Activated CD8-positive, alpha-beta memory T cell treated with anti-CD3 and anti-CD28 coated beads, Interleukin-2, amount 50 U/mL, for 24 hours (primary cell): ENCODE results near the gene BAHD1.

Source experiments
- DNase-seq: peaks from one replicate; pipeline ENCODE4 v3.0.0-alpha.2; 2020; ENCODE audit errors: extremely low read depth

The BAHD1 gene

DNA sequence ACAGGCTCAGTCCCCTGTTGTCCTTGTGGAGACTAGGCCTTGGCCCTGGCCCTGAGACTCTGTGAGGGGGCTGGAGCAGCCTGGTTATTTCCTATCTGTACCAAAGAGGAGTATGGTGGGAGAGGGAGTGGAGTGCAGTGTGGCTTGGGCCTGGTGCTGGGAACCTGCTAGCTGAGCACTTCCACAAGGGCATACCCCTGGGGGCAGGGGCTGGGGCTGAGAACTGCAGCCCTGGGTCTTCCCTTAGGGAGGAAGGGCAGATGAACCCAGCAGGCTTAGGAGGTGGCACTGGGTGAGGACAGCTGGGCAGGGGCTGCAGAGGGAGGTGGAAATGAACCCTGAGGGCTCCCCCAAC lies 26.5 kb downstream of the BAHD1 start:
- DNase-seq: no peak

DNA sequence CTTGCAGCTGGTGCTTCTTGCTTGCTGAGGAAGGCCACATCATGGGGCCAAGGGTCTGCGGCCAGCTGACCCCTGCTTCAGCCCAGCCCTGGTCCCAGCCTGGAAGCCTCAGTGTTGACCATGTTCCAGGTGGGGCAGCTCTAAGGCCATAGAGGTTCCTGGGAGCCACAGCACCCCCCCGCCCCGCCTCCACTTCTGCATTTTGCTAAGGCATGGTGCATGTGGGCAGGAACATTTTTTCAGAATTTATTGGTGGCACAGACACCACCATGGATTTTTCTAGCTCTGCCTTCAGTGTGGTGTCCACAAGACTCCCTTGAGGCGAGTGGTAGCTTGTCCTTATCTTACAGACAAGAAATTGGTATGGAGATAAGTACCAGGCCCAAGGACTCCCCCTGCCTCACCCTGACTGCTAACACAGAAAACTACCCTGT lies 28.2 kb downstream of the BAHD1 start:
- DNase-seq: no peak

DNA sequence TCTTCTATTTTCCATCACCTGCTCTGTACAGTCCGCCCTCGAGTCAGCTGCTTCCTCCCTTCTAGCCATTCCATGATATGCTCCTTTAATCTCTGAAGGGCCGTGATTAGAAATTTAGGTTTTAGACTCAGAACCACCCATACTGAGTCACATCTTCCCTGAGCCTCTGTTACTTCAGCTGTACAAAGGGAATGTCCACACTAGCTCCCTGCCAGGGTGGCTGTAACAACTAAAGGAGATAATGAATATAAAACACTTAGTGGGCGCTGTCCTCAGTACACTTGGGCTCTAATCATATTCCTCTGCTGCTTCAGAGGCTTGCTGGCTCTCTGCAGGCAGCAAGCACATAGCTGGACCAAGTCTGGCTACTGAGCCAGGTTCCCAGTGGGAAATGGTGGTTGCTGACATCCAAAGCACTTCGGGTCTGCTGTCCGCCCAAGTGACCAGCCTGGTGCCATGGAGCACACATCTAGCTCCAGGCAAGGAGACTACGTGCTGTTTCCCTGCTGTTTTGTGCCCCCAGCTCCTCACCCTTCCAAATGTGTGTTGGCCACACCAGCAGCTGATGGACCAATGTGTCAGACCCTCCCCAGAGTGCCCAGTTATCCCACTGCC lies 29.1 kb downstream of the BAHD1 start:
- DNase-seq: no peak

DNA sequence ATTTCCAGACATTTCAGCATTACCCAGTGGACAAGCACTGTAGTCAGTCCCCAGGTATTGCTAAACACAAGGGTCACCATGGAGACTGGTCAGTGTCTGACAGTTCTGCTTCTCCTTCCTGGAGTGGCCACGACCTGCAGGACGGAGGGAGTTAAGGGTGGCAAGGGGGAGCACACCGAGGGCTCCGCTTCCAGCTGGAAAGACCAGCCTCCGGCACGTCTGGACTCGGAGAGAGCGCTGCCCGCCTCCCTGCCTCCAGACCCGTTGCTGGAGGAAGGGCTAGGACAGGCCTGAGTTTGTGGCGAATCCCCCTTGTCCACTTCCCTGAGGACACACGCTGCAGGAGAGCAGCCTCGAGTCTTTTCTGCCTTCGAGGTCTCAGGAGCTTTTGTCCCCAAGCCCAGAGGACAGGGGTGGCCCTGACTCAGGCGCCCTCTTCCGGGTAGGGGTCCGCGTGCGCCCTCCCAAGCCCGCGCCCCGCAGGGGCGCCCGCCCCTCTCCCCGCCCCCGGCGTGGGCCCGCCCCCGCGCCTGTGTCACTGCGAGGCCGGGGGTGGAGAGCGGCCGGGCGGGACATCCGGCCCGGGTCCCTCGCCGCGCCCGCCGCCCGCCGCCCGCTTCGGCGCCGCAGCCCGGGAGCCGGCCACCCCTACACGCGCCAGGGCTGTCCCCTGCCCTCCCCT lies 29.8 kb downstream of the BAHD1 start, which contains the start of gene CHST14:
Gene CHST14 (plus strand): TSS at position 562 of the 682 bp plus-strand sequence. CDS start 230 bp downstream, outside the sequence.
- DNase-seq: no peak

DNA sequence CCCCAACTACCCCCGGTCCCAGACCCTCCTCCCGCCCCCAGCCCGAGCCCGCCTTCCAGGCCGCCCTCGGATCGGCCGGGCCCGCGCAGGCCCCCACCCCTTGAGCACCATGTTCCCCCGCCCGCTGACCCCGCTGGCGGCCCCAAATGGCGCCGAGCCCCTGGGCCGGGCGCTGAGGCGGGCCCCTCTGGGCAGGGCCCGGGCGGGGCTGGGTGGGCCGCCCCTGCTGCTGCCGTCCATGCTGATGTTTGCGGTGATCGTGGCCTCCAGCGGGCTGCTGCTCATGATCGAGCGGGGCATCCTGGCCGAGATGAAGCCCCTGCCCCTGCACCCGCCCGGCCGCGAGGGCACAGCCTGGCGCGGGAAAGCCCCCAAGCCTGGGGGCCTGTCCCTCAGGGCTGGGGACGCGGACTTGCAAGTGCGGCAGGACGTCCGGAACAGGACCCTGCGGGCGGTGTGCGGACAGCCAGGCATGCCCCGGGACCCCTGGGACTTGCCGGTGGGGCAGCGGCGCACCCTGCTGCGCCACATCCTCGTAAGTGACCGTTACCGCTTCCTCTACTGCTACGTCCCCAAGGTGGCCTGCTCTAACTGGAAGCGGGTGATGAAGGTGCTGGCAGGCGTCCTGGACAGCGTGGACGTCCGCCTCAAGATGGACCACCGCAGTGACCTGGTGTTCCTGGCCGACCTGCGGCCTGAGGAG lies 30.5 kb downstream of the BAHD1 start:
- no peak for DNase-seq

DNA sequence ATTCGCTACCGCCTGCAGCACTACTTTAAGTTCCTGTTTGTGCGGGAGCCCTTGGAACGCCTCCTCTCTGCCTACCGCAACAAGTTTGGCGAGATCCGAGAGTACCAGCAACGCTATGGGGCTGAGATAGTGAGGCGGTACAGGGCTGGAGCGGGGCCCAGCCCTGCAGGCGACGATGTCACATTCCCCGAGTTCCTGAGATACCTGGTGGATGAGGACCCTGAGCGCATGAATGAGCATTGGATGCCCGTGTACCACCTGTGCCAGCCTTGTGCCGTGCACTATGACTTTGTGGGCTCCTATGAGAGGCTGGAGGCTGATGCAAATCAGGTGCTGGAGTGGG lies 31.0 kb downstream of the BAHD1 start:
- no peak for DNase-seq

DNA sequence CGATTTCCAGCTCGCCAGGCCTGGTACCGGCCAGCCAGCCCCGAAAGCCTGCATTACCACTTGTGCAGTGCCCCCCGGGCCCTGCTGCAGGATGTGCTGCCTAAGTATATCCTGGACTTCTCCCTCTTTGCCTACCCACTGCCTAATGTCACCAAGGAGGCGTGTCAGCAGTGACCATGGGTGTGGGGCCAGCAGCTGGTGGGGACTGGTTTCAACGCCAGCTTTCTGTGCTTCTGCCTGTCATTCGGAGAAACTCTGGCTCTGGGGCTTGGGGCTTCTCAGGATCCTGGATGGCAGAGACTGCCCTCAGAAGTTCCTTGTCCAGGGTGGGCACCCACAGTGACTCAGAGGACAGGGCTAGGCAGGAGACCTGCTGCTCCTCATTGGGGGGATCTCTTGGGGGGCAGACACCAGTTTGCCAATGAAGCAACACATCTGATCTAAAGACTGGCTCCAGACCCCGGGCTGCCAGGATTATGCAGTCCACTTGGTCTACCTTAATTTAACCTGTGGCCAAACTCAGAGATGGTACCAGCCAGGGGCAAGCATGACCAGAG lies 31.5 kb downstream of the BAHD1 start:
- no peak for DNase-seq

DNA sequence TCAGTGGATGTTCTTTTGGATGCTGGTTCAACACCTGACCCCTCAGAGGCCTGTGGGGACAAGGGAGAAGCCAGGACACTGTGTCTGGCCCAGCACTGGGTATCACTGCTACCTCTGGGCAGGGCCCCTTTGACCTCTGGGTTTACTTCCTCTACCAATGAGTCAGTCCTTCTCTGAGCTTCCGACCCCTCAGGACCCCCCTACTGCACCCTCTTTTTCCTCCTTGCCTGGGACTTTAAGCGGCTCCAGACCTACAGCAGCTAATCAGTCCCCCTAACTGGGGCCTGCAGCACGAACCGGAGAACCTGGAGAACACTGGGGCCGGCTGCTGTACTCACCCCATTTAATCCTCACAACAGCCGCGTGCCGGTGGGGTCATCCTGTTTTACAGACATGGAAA lies 33.8 kb downstream of the BAHD1 start:
- no peak for DNase-seq

DNA sequence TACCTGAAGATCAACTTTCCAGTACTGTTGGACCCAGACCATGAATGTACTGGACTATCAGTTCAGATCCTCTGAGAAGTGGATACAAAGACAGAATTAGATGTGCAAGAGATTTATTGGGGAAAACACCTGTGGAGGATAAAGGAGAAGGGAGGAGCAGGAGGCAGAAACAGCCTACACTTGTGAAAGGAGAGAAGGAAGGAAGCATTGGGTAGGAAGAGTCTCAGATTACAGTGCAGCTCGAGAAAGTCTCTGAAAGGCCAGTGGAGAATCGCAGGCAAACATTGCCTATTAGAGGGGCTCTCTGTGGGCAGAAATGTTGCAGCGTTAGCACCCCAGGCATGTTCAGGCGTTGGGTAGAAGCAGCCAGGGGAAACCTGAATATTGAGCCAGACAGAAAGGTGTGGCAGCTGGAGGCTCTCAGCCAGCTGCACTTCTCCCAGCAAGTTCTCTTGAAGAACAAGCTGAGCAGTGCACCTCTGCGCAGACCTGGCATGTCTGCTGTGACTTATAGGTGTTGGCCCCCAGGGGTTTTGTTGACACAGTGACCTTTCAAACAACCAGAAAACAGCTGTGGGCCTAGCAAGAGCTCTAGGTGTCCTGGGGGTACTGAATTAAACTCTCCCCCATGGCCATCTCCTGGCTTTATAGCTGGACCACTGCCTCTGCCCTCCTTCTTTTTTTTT lies 37.0 kb downstream of the BAHD1 start:
- no peak for DNase-seq

DNA sequence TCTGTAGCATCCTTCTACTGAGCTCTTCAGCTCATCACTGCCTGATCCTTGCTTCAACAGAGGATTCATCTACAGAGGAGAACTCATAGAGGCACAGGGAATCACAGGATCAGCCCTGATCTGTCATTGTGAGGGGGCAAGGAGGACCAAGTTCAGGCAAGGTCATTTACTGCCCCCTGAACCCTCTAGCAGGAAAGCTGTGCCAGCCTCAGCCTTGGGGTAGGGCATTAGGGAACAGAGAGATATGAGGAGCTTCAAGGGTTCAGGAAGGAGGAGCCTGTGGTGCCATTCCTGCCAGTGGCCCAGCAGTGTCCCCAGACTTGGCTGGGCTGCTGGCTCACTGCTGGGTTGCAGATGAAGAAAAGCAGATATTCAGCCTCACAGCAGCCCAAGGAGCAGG lies 38.3 kb downstream of the BAHD1 start:
- DNase-seq: no peak

DNA sequence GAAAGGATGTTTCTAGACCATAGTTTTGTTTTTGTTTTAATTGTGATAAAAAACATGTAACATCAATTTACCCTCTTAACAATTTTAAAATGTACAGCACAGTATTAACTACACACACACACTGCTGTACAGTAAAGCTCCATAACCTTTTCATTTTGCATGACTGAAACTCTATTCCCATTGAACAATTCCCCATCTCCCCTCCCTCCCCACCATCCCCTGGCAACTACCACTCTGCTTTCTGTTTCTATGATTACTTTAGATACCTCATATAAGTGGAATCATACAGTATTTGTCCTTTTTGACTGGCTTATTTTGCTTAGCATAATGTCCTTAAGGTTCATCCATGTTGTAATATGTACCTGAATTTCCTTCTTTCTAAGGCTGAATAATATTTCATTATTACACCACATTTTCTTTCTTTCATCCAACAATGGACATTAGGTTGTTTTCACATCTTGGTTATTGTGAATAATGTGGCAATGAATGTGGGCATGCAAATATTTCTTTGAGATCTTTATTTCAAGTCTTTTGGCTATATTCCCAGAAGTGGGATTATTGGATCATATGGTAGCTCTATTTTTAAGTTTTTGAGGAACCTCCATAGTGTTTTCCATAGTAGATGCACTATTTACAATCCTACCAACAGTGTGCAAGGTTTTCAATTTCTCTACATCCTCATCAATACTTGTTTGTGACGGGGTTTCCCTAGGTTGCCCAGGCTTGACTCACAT lies 40.8 kb downstream of the BAHD1 start:
- DNase-seq: no peak

DNA sequence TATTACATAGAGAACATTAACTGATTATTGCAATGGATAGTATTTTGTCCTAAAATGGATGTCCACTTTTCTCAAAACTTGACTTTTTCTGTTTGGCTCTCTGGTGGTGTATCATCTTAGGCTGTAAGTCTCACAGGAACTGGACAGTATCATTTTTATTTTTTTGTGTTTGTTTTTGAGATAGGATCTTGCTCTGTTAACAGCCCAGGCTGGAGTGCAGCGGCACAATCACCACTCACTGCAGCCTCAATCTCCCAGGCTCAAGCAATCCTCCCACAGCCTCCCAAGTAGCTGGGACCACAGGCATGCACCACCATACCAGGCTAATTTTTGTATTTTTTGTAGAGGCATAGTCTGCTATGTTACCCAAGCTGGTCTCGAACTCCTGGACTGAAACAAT lies 43.2 kb downstream of the BAHD1 start:
- no peak for DNase-seq

DNA sequence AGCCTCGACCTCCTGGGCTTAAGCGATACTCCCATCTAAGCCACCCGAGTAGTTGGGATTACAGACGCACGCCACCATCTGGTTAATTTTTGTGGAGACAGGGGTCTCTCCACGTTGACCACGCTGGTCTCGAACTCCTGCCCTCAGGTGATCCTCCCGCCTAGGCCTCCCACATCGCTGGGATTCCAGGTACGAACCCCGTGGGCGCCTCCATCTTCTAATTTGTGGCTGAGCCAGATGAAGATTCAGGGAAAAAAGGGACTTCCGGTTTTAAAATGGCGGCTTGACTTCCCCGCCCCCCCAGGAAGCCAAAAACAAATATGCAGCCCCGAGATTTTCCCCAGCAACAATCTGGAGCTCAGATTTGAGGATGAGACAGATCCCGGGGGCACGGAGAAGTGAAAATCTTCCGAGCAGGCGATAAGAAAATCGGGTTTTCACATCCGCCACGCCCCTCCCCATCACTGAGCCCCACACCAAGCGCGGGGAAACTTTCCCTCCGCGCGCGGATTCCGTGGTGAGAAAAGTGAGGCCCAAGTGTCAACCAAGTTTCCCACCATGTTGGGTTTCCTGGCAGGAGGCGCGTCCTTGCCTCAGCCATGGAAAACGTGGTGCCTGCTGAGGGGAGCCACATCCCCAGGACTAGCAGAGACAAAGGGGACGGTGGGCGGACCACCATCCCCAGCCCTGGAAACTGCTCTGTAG lies 45.5 kb downstream of the BAHD1 start:
- no peak for DNase-seq

DNA sequence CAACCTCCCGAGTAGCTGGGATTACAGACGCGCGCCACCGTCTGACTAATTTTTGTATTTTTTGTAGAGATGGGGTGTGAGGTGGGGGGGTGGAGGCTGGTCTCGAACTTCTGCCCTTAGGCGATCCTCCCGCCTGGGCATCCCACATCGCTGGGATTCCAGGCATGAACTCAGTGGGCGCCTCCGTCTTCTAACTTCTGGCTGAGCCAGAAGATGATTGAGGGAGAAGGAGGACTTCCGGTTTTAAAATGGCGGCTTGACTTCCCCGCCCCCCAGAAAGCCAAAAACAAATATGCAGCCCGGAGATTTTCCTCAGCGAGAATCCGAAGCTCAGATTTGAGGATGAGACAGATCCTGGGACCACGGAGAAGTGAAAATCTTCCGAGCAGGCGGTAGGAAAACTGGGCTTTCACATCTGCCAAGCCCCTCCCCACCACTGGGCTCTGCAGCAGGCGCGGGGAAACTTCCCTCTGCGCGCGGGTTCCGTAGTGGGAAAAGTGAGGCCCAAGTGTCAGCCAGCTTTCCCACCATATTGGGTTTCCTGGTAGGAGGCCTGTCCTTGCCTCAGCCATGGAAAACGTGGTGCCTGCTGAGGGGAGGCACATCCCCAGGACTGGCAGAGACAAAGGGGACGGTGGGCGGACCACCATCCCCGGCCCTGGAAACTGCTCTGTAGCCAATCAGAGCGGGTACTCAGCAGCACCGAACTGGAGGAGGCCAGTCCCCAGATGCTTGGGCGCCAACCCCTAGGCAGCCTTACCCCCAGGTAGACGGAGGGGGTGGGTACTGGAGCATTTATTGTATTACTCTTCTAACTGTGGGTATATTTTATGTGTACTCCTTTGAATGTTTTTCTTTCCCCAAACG lies 47.3 kb downstream of the BAHD1 start:
- no peak for DNase-seq

DNA sequence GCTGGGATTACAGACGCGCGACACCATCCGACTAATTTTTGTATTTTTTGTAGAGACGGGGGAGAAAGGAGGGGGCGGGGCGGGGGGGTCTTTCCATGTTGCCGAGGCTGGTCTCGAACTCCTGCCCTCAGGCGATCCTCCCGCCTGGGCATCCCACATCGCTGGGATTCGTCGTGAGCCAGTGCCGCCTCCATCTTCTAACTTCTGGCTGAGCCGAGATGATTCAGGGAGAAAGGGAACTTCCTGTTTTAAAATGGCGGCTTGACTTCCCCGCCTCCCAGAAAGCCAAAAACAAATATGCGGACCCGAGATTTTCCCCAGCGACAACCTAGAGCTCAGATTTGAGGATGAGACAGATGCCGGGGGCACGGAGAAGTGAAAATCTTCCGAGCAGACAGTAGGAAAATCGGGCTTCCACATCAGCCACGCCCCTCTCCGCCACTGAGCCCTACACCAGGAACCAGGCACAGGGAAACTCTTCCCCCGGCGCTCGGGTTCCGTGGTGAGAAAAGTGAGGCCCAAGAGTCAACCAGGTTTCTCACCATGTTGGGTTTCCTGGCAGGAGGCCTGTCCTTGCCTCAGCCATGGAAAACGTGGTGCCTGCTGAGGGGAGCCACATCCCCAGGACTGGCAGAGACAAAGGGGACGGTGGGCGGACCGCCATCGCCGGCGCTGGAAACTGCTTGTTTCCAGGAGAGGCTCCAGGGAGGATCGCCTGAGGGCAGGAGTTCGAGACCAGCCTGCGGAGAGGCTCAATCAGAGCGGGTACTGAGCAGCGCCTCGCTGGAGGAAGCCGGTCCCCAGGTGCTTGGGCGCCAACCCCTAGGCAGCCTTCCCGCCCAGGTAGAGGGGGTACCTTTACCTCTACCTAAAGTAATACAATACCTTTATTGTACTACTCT lies 48.8 kb downstream of the BAHD1 start:
- no peak for DNase-seq

DNA sequence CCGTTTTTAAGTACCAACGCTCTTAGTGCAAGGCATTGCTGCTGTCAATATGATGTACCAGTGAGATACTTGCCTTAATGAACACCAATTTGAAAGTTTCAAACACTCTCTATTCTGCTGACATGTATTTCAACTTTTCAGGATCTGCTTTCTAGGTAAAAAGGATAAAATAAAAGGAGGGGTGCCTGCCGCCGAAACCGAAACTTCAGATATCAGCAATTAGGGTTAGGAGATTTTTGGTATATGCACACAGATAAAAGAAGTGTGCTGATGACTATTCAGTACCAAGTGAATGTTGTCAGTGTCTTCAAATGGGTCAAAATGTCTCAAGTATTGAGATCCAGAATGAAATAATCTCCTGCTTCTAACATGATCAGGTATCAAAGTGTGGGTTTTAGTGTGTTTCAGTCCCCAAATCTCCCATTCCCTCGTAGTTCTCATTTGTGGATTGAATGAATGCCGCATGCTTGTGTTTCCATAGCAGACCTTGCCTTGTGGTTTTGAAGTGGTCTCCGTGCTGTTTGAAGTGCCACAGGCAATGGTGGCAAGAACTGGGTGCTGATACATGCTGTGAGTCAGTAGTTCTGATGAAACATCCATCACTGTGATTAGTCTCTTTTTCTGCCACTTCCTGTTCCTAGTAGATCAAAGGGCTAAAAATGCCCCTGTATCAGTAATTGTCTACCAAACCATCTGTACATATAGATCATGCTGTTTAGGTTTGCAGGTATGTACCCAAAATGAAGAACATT lies 52.5 kb downstream of the BAHD1 start:
- peak; percentile 35 for DNase-seq

DNA sequence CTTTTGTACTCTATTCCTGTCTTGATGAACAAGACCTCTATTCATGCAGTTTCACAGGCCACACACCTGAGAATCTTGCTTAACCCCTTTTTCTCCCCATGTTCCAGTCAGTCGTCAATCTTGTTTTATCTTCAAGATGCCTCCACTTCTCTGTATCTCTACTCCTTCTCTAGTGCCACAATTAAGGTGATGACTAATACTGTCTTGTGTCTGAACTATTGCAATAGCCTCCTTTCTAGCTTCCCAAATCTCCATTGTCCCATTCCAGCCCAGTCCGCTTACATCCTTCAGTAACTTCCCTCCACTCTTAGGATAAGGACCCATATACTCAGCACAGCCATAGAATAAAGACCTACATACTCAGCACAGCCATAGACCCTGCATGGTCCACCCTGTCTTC lies 54.8 kb downstream of the BAHD1 start:
- no peak for DNase-seq

DNA sequence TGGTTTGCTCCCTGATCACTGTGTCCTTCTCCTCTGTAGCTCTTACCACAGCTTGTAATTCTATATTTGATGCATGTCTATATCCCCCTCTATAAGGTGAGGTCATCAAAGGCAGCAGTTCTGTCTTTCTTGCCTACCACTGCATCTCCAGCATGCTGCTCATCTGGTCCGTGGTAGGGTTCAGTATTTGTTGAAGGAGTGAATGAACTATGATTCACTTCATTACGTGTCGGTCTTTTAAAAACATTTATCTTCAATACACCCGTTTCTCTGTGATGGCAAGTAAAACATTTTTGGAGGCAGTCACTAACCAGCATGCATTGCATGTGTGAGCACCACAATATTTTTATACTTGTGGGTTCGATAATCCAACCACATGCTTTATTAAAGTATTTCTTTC lies 57.7 kb downstream of the BAHD1 start:
- no peak for DNase-seq
